ENCODE measurements around the gene OR4C6. TPM values are rescaled to one million over a fixed set of nuclear protein-coding genes. Genes with fewer than 3 reads are reported as not detected.

OR4C6 gene
- total RNA-seq, result not detected in 3 replicates
- long read RNA-seq, result 0 reads

DNA sequence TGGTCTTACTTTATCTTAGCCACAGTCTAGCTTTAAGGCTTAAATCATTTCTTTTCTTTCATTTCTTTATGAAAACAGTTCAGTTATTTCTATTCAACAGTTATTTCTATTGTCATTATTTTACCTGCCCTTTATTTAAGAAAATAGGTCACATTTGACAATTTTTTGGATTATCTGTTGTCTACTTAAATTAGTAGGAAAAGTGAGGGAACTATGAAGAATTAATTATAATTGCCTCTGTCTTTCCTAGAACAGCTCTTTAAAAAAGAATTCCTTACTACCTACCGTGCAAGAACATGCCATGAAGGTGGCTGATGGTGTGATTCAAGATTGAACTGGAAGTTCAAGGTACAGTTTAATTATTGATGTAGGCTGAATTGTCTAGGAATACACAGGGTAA is at the start of gene OR4C6:
TSS of gene OR4C6 (plus strand) at position 301 of the 400 bp plus-strand sequence. CDS start 2,966 bp downstream, outside the sequence.
- Mint-ChIP-seq H3K27me3 (ENCODE audit: low read depth) (no peaks in the 10 kb centered on the region), H3K4me1 (ENCODE audit: low read depth) (no peaks in the 10 kb centered on the region), H3K4me3 (ENCODE audit: unreplicated experiment) (no peak within 1 kb of the TSS), H3K27ac (ENCODE audit: unreplicated experiment) (no peak within 1 kb of the TSS), H3K9me3 (ENCODE audit: low read depth) (peaks cover 23% of the 10 kb centered on the region), H3K36me3 (ENCODE audit: low read depth) (no peaks in the 10 kb centered on the region)
- DNase-seq (ENCODE audit: low spot score), result no peak
- TF ChIP-seq, protein P1, sequence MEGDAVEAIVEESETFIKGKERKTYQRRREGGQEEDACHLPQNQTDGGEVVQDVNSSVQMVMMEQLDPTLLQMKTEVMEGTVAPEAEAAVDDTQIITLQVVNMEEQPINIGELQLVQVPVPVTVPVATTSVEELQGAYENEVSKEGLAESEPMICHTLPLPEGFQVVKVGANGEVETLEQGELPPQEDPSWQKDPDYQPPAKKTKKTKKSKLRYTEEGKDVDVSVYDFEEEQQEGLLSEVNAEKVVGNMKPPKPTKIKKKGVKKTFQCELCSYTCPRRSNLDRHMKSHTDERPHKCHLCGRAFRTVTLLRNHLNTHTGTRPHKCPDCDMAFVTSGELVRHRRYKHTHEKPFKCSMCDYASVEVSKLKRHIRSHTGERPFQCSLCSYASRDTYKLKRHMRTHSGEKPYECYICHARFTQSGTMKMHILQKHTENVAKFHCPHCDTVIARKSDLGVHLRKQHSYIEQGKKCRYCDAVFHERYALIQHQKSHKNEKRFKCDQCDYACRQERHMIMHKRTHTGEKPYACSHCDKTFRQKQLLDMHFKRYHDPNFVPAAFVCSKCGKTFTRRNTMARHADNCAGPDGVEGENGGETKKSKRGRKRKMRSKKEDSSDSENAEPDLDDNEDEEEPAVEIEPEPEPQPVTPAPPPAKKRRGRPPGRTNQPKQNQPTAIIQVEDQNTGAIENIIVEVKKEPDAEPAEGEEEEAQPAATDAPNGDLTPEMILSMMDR (IDR thresholded peaks at IDR 0.05), result no peak

GRCh38 chr11:55624531-55624930 is 37.5 kb upstream of the OR4C6 start:
- TF ChIP-seq, protein P1 (IDR thresholded peaks at IDR 0.05), result no peak
- Mint-ChIP-seq H3K36me3 (ENCODE audit: low read depth) (no peaks in the 10 kb centered on the region), H3K27ac (ENCODE audit: unreplicated experiment) (no peak overlapping the region), H3K9me3 (ENCODE audit: low read depth) (peaks cover 38% of the 10 kb centered on the region), H3K4me1 (ENCODE audit: low read depth) (no peaks in the 10 kb centered on the region), H3K27me3 (ENCODE audit: low read depth) (no peaks in the 10 kb centered on the region), H3K4me3 (ENCODE audit: unreplicated experiment) (no peak overlapping the region)
- no peak for DNase-seq (ENCODE audit: low spot score)

- peaks cover 18% of the 10 kb centered on the region for H3K9me3 Mint-ChIP-seq (ENCODE audit: low read depth)
Observed at GRCh38 chr11:55634813-55635212, 27.2 kb upstream of the OR4C6 start, which contains the start of gene OR4P4. Gene OR4P4 (plus strand): TSS chr11:55635113.

DNA sequence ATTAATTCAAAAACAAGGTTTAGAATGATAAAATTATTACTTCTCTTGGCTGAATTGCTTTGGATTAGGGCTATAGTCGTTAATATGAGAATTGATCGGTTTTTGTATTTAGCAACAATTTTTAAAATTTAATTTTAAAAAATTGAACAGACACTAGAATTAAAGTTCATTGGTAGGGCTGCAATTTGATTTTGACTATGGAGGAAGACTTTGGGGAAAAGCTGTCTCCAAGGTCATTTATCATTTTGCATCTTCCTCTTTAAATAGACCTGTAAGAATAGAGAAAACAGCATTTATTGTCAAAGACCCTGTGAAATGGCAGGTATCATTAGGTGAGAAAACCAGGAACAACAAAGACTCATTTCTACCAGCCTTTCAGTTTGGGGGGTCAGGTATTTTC is 14.0 kb upstream of the OR4C6 start, which contains the start of gene OR4S2:
TSS of gene OR4S2 (plus strand) at position 301 of the 400 bp plus-strand sequence. CDS start 2,577 bp downstream, outside the sequence.
- H3K36me3 Mint-ChIP-seq (ENCODE audit: low read depth), result no peaks in the 10 kb centered on the region
- DNase-seq (ENCODE audit: low spot score), result no peak
- peaks cover 16% of the 10 kb centered on the region for H3K9me3 Mint-ChIP-seq (ENCODE audit: low read depth)
- no peak within 1 kb of the TSS for H3K4me3 Mint-ChIP-seq (ENCODE audit: unreplicated experiment)
- H3K27ac Mint-ChIP-seq (ENCODE audit: unreplicated experiment), result no peak within 1 kb of the TSS
- TF ChIP-seq, protein P1 (IDR thresholded peaks at IDR 0.05), result no peak
- no peaks in the 10 kb centered on the region for H3K4me1 Mint-ChIP-seq (ENCODE audit: low read depth)
- no peaks in the 10 kb centered on the region for H3K27me3 Mint-ChIP-seq (ENCODE audit: low read depth)

More at GRCh38 chr11:55634813-55635212, 27.2 kb upstream of the OR4C6 start, which contains the start of gene OR4P4:
- DNase-seq (ENCODE audit: low spot score), result no peak
- TF ChIP-seq, protein P1 (IDR thresholded peaks at IDR 0.05), result no peak
- Mint-ChIP-seq H3K4me1 (ENCODE audit: low read depth) (no peaks in the 10 kb centered on the region), H3K4me3 (ENCODE audit: unreplicated experiment) (no peak within 1 kb of the TSS), H3K27me3 (ENCODE audit: low read depth) (no peaks in the 10 kb centered on the region), H3K36me3 (ENCODE audit: low read depth) (no peaks in the 10 kb centered on the region), H3K27ac (ENCODE audit: unreplicated experiment) (no peak within 1 kb of the TSS)

- DNase-seq (ENCODE audit: low spot score), result no peak
- Mint-ChIP-seq H3K27me3 (ENCODE audit: low read depth) (no peaks in the 10 kb centered on the region), H3K4me1 (ENCODE audit: low read depth) (no peaks in the 10 kb centered on the region), H3K9me3 (ENCODE audit: low read depth) (peaks cover 12% of the 10 kb centered on the region), H3K27ac (ENCODE audit: unreplicated experiment) (no peak overlapping the region), H3K4me3 (ENCODE audit: unreplicated experiment) (no peak overlapping the region), H3K36me3 (ENCODE audit: low read depth) (no peaks in the 10 kb centered on the region)
- TF ChIP-seq, protein P1 (IDR thresholded peaks at IDR 0.05), result no peak
Observed at GRCh38 chr11:55652560-55652959, 9.4 kb upstream of the OR4C6 start.

All from chondrocyte (in vitro differentiated cells).